Suprapubic skin (tissue), 4 donors: ENCODE data around the gene MTHFSD. TPM values are rescaled to one million over a fixed set of nuclear protein-coding genes. Genes with fewer than 3 reads are reported as not detected.

Experiments used
- DNase-seq, 2 donors: peaks; one replicate each; pipeline ENCODE4 v3.0.0-alpha.2; 2019; ENCODE audit warnings: low spot score in 2 of 2
- H3K27ac ChIP-seq: fragments of 200-600 bp; sonication (generic); one replicate; pipeline ENCODE4 v1.5.1; 2019
- H3K27me3 ChIP-seq: fragments of 200-600 bp; sonication (generic); one replicate; pipeline ENCODE4 v1.5.1; 2019
- H3K36me3 ChIP-seq: fragments of 200-600 bp; sonication (generic); one replicate; pipeline ENCODE4 v1.5.1; 2019
- H3K4me1 ChIP-seq: fragments of 200-600 bp; sonication (generic); one replicate; pipeline ENCODE4 v1.5.1; 2019
- H3K4me3 ChIP-seq: fragments of 200-600 bp; sonication (generic); one replicate; pipeline ENCODE4 v1.5.1; 2019; ENCODE audit warnings: mild to moderate bottlenecking
- H3K9me3 ChIP-seq: fragments of 200-600 bp; sonication (generic); one replicate; pipeline ENCODE4 v1.5.1; 2019
- CTCF ChIP-seq, 2 donors: fragments of 200-600 bp in 1 of 2; fragments of 450-650 bp in 1 of 2; sonication (generic) in 1 of 2; IDR thresholded peaks; one replicate each; pipeline ENCODE4 v1.5.1; 2016 to 2019; ENCODE audit warnings: antibody characterized with exemption in 2 of 2, mild to moderate bottlenecking in 1 of 2, moderate library complexity in 1 of 2
- EP300 ChIP-seq: sonication (generic); formaldehyde crosslinking; IDR thresholded peaks from one replicate; pipeline ENCODE4 v1.6.1; 2017; ENCODE audit warnings: antibody characterized with exemption
- POLR2A ChIP-seq, 2 donors: fragments of 450-650 bp; IDR thresholded peaks; one replicate each; pipeline ENCODE4 v1.6.1; 2017; ENCODE audit warnings: antibody characterized with exemption in 2 of 2, mild to moderate bottlenecking in 2 of 2, moderate library complexity in 2 of 2
- POLR2AphosphoS5 ChIP-seq, 3 donors: sonication (generic); formaldehyde crosslinking; IDR thresholded peaks; one replicate each; pipeline ENCODE4 v1.6.1; 2017; ENCODE audit warnings: antibody characterized with exemption in 3 of 3
- WGBS: methylation state at CpG from one replicate; pipeline ENCODE4 v1.1.5; 2018; 5-methylcytosine and 5-hydroxymethylcytosine counted together
- total RNA-seq, 4 donors: library from RNA; depleted of rRNA; stranded (reverse); fragments of >200 nt; gene quantifications; one replicate each; pipeline ENCODE4 v1.1.0, GENCODE V29; 2016

Gene MTHFSD
- total RNA-seq, 4 donors from 2014 or later = 12.4 to 43.4 (median 18.8) TPM

GRCh38 chr16:86580063-86580790, 25.2 kb upstream of the MTHFSD start:
- no peak for DNase-seq
- Histone ChIP-seq H3K27me3 (peaks cover 90% of the 10 kb centered on the region), H3K4me1 (peaks cover 30% of the 10 kb centered on the region), H3K36me3 (no peaks in the 10 kb centered on the region), H3K9me3 (no peaks in the 10 kb centered on the region), H3K4me3 (no peak overlapping the region), H3K27ac (no peak overlapping the region)
- no peak for TF ChIP-seq CTCF (IDR thresholded peaks at IDR 0.05)
- WGBS = 72% methylated on average over 7 of the region's 19 CpGs

- Histone ChIP-seq H3K27me3 (peaks cover 95% of the 10 kb centered on the region), H3K4me3 (peak overlapping the region; percentile 24), H3K27ac (peak overlapping the region; percentile 16), H3K36me3 (no peaks in the 10 kb centered on the region), H3K9me3 (no peaks in the 10 kb centered on the region), H3K4me1 (peaks cover 31% of the 10 kb centered on the region)
- WGBS = 8% methylated on average over 27 of the region's 69 CpGs
- DNase-seq = no peak
- no peak for TF ChIP-seq CTCF (IDR thresholded peaks at IDR 0.05)
- TF ChIP-seq EP300 = no peak
- TF ChIP-seq POLR2AphosphoS5 (IDR thresholded peaks at IDR 0.05) = no peak
- no peak for TF ChIP-seq POLR2A (IDR thresholded peaks at IDR 0.05)
Observed at GRCh38 chr16:86579268-86580062, 24.4 kb upstream of the MTHFSD start.

- Histone ChIP-seq H3K4me1 (peaks cover 31% of the 10 kb centered on the region), H3K27me3 (peaks cover 95% of the 10 kb centered on the region), H3K4me3 (peak overlapping the region; percentile 24), H3K9me3 (no peaks in the 10 kb centered on the region), H3K27ac (peak overlapping the region; percentile 16), H3K36me3 (no peaks in the 10 kb centered on the region)
- TF ChIP-seq POLR2A (IDR thresholded peaks at IDR 0.05) = no peak
- TF ChIP-seq CTCF (IDR thresholded peaks at IDR 0.05) = no peak
- no peak for TF ChIP-seq EP300
- no peak for TF ChIP-seq POLR2AphosphoS5 (IDR thresholded peaks at IDR 0.05)
- DNase-seq = no peak
- 7% methylated on average over 24 of the region's 69 CpGs for WGBS
Observed at GRCh38 chr16:86578611-86579267, 23.7 kb upstream of the MTHFSD start.

- Histone ChIP-seq H3K4me3 (peak within 1 kb of the TSS; percentile 24), H3K9me3 (no peaks in the 10 kb centered on the region), H3K36me3 (no peaks in the 10 kb centered on the region), H3K4me1 (peaks cover 31% of the 10 kb centered on the region), H3K27ac (peak within 1 kb of the TSS; percentile 16), H3K27me3 (peaks cover 97% of the 10 kb centered on the region)
- DNase-seq = no peak
- TF ChIP-seq EP300 (no peak), CTCF (IDR thresholded peaks at IDR 0.05) (no peak), POLR2AphosphoS5 (IDR thresholded peaks at IDR 0.05) (no peak), POLR2A (IDR thresholded peaks at IDR 0.05) (no peak)
- WGBS = 62% methylated on average over 12 of the region's 13 CpGs
Observed at GRCh38 chr16:86578061-86578599, 23.1 kb upstream of the MTHFSD start, which contains the start of gene FOXL1. Gene FOXL1 (plus strand): TSS chr16:86578549. CDS start chr16:86578724, 175 bp downstream.
